Keratinocyte (primary cell): ENCODE results near the gene MFSD12. TPM values are rescaled to one million over a fixed set of nuclear protein-coding genes. Genes with fewer than 3 reads are reported as not detected.

Experiments used
- DNase-seq: peaks from one replicate; pipeline ENCODE4 v3.0.0-alpha.2; 2011; ENCODE audit warnings: low read depth, missing footprints, low spot score
- FAIRE-seq: peaks from 2 replicates; lab custom pipeline; 2011; peaks lifted over from hg19 to GRCh38; lab: Jason Lieb, UNC
- H2AFZ ChIP-seq: 2 replicates; pipeline ENCODE4 v1.6.0; 2012; ENCODE audit warnings: low read length, control low read depth, inconsistent platforms; ENCODE audit not compliant: control insufficient read depth
- H3K27ac ChIP-seq: 2 replicates; pipeline ENCODE4 v1.5.1; 2011; ENCODE audit warnings: low read length; ENCODE audit not compliant: control insufficient read depth, insufficient read depth
- H3K27me3 ChIP-seq: 3 replicates; pipeline ENCODE4 v1.6.0; 2011; ENCODE audit warnings: low read length; ENCODE audit not compliant: control insufficient read depth, insufficient read depth; ENCODE audit errors: extremely low read depth
- H3K36me3 ChIP-seq, 2 experiments: 2 replicates in 1 of 2; 3 replicates in 1 of 2; pipeline ENCODE4 v1.5.1; 2011; ENCODE audit warnings: low read length in 2 of 2, mild to moderate bottlenecking in 1 of 2; ENCODE audit not compliant: control insufficient read depth in 2 of 2, insufficient read depth in 2 of 2; ENCODE audit errors: extremely low read depth in 1 of 2
- H3K4me1 ChIP-seq: 3 replicates; pipeline ENCODE4 v1.5.1; 2011; ENCODE audit warnings: low read length; ENCODE audit not compliant: control insufficient read depth, insufficient read depth; ENCODE audit errors: extremely low read depth
- H3K4me2 ChIP-seq: 3 replicates; pipeline ENCODE4 v1.6.0; 2011; ENCODE audit warnings: low read depth, low read length; ENCODE audit not compliant: control insufficient read depth, insufficient read depth; ENCODE audit errors: extremely low read depth
- H3K4me3 ChIP-seq, 3 experiments: fragments of 200-600 bp in 1 of 3; sonication (generic) in 1 of 3; 2 replicates in 2 of 3; 3 replicates in 1 of 3; pipeline ENCODE4 v1.5.1; 2011 to 2016; ENCODE audit warnings: low read length in 3 of 3, mild to moderate bottlenecking in 3 of 3, control low read depth in 2 of 3, inconsistent platforms in 1 of 3, low read depth in 1 of 3, mixed read lengths in 1 of 3, mixed run types in 1 of 3, moderate library complexity in 1 of 3; ENCODE audit not compliant: control insufficient read depth in 2 of 3, insufficient read depth in 2 of 3; ENCODE audit errors: extremely low read depth in 1 of 3
- H3K79me2 ChIP-seq: 2 replicates; pipeline ENCODE4 v1.6.0; 2012; ENCODE audit warnings: low read length; ENCODE audit not compliant: control insufficient read depth, insufficient read depth
- H3K9ac ChIP-seq: 3 replicates; pipeline ENCODE4 v1.6.0; 2011; ENCODE audit warnings: low read length; ENCODE audit not compliant: control insufficient read depth, insufficient read depth; ENCODE audit errors: extremely low read depth
- H3K9me1 ChIP-seq: 3 replicates; pipeline ENCODE4 v1.6.0; 2011; ENCODE audit warnings: low read length; ENCODE audit not compliant: control insufficient read depth, insufficient read depth; ENCODE audit errors: extremely low read depth
- H3K9me3 ChIP-seq: 2 replicates; pipeline ENCODE4 v1.5.1; 2012; ENCODE audit warnings: low read depth, low read length; ENCODE audit not compliant: control insufficient read depth
- H4K20me1 ChIP-seq: 3 replicates; pipeline ENCODE4 v1.6.0; 2011; ENCODE audit warnings: low read length; ENCODE audit not compliant: control insufficient read depth, insufficient read depth; ENCODE audit errors: extremely low read depth
- EZH2 ChIP-seq: IDR thresholded peaks from one replicate; pipeline ENCODE4 v1.6.1; 2012; ENCODE audit warnings: inconsistent platforms, mild to moderate bottlenecking, low read length, moderate library complexity
- dilution Hi-C: fragments of 300-500 bp; cut with MboI; formaldehyde crosslinking; loops from one replicate; pipeline ENCODE4 v1.7.0; 2020; ENCODE audit warnings: low sequenced_read_pairs; ENCODE audit not compliant: extremely low pct_ligation_motif_present
- polyA plus RNA-seq, 5 experiments: library from polyadenylated mRNA; depleted of rRNA in 3 of 5; stranded (reverse) in 3 of 5; stranded (forward) in 1 of 5; unstranded in 1 of 5; fragments of >200 nt; gene quantifications; 1 replicate in 1 of 5; 2 replicates in 3 of 5; 3 replicates in 1 of 5; pipeline versions ENCODE4 v1.2.1 to v1.2.3, GENCODE V29; 2011 to 2012; ENCODE audit warnings: missing spikeins in 2 of 5, low read depth in 1 of 5, low replicate concordance in 1 of 5
- TF ChIP-seq, protein P1 (sequence below), 3 experiments: IDR thresholded peaks in 1 of 3; conservative IDR thresholded peaks in 1 of 3; optimal IDR thresholded peaks in 1 of 3; 2 replicates in 2 of 3; 3 replicates in 1 of 3; pipeline versions ENCODE3 to v1.5.1; 2011; ENCODE audit warnings: low read length in 3 of 3, mild to moderate bottlenecking in 3 of 3, moderate library complexity in 2 of 3, control low read depth in 1 of 3, inconsistent platforms in 1 of 3; ENCODE audit not compliant: insufficient read depth in 2 of 3; ENCODE audit errors: extremely low read depth in 1 of 3

MFSD12 gene
- polyA plus RNA-seq, 1 donor (not counting 4 experiments of a cell fraction or from before 2014, with no cell fraction given) = 30.0 TPM

DNA sequence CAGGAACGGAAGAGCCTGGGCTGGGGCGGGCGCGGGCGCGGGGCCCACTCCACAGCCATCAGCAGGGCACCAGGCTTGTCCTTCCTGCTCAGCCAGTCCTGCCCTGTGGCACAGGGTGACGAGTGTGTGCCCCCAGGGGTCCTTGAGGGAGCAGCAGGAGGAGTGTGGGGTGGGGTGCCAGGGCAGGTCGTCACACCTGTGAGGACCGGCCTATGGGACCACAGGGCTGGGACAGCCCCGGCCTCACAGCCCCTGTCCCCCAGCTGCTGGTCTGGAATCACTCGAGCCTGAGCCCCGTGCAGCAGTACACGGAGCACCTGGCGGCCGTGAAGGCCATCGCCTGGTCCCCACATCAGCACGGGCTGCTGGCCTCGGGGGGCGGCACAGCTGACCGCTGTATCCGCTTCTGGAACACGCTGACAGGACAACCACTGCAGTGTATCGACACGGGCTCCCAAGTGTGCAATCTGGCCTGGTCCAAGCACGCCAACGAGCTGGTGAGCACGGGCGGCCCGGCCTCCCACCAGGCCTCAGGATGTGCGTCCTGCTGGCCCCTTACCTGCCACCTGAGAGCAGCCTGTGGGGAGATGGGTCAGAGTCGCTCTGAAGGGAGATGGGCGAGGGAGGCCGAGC, 25.1 kb downstream of the MFSD12 start:
- Histone ChIP-seq H4K20me1 (peaks cover 4% of the 10 kb centered on the region), H3K79me2 (no peaks in the 10 kb centered on the region), H3K36me3 (peaks cover 6 to 29% of the 10 kb centered on the region in 2 experiments), H2AFZ (no peak overlapping the region), H3K27me3 (no peaks in the 10 kb centered on the region), H3K4me1 (no peaks in the 10 kb centered on the region), H3K4me3 (no peak overlapping the region), H3K9ac (no peak overlapping the region), H3K9me3 (no peaks in the 10 kb centered on the region), H3K27ac (no peak overlapping the region), H3K4me2 (no peak overlapping the region), H3K9me1 (no peaks in the 10 kb centered on the region)
- no peak for TF ChIP-seq EZH2
- TF ChIP-seq, protein P1, sequence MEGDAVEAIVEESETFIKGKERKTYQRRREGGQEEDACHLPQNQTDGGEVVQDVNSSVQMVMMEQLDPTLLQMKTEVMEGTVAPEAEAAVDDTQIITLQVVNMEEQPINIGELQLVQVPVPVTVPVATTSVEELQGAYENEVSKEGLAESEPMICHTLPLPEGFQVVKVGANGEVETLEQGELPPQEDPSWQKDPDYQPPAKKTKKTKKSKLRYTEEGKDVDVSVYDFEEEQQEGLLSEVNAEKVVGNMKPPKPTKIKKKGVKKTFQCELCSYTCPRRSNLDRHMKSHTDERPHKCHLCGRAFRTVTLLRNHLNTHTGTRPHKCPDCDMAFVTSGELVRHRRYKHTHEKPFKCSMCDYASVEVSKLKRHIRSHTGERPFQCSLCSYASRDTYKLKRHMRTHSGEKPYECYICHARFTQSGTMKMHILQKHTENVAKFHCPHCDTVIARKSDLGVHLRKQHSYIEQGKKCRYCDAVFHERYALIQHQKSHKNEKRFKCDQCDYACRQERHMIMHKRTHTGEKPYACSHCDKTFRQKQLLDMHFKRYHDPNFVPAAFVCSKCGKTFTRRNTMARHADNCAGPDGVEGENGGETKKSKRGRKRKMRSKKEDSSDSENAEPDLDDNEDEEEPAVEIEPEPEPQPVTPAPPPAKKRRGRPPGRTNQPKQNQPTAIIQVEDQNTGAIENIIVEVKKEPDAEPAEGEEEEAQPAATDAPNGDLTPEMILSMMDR (optimal IDR thresholded peaks at IDR 0.05 in 1 of 3, IDR thresholded peaks at IDR 0.05 in 1 of 3, conservative IDR thresholded peaks at IDR 0.05 in 1 of 3; ENCODE audit: extremely low read depth in 1 of 3, insufficient read depth in 2 of 3, low read length in 3 of 3) = no peak
- FAIRE-seq = no peak
- dilution Hi-C loops = no loop called here
- no peak for DNase-seq

DNA sequence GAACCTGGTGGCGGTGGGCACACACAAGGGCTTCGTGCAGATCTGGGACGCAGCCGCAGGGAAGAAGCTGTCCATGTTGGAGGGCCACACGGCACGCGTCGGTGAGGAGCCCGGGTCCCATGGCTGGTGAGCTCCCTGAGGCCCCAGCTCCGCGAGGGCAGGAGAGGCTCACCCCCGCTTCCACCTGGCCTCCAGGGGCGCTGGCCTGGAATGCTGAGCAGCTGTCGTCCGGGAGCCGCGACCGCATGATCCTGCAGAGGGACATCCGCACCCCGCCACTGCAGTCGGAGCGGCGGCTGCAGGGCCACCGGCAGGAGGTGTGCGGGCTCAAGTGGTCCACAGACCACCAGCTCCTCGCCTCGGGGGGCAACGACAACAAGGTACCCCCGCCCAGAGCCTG, 25.7 kb downstream of the MFSD12 start:
- H3K27ac ChIP-seq = no peak overlapping the region
- H3K9ac ChIP-seq = no peak overlapping the region
- H3K4me3 ChIP-seq = no peak overlapping the region
- DNase-seq (no peak), FAIRE-seq (no peak)
- H3K27me3 ChIP-seq = no peaks in the 10 kb centered on the region
- peaks cover 4% of the 10 kb centered on the region for H4K20me1 ChIP-seq
- TF ChIP-seq EZH2 = no peak
- TF ChIP-seq, protein P1 (optimal IDR thresholded peaks at IDR 0.05 in 1 of 3, IDR thresholded peaks at IDR 0.05 in 1 of 3, conservative IDR thresholded peaks at IDR 0.05 in 1 of 3; ENCODE audit: extremely low read depth in 1 of 3, insufficient read depth in 2 of 3, low read length in 3 of 3) = no peak
- dilution Hi-C loops = no loop called here
- H3K9me1 ChIP-seq = no peaks in the 10 kb centered on the region
- H2AFZ ChIP-seq = no peak overlapping the region
- no peak overlapping the region for H3K4me2 ChIP-seq
- no peaks in the 10 kb centered on the region for H3K79me2 ChIP-seq
- peaks cover 11 to 32% of the 10 kb centered on the region in 2 experiments for H3K36me3 ChIP-seq
- H3K9me3 ChIP-seq = no peaks in the 10 kb centered on the region
- H3K4me1 ChIP-seq = no peaks in the 10 kb centered on the region
